HepG2 (cell line): ENCODE results near the gene ALG14. TPM values are rescaled to one million over a fixed set of nuclear protein-coding genes. Genes with fewer than 3 reads are reported as not detected.

Experiments
- BRF2 ChIP-seq: sonication (generic); formaldehyde crosslinking; IDR thresholded peaks from 2 replicates; pipeline ENCODE4 v1.8.1; 2022; ENCODE audit warnings: mild to moderate bottlenecking, missing genetic modification reagents
- CAMTA2 ChIP-seq: sonication (generic); formaldehyde crosslinking; IDR thresholded peaks from 2 replicates; pipeline ENCODE4 v1.4.0; 2020; ENCODE audit warnings: mild to moderate bottlenecking, missing genetic modification reagents, borderline replicate concordance
- CEBPB ChIP-seq: IDR thresholded peaks from 2 replicates; pipeline ENCODE4 v1.6.1; 2011; ENCODE audit warnings: low read depth, low read length, improper control_type of control experiment, borderline replicate concordance
- EEA1 ChIP-seq: sonication (generic); formaldehyde crosslinking; IDR thresholded peaks from 2 replicates; pipeline ENCODE4 v1.5.1; 2020; ENCODE audit warnings: mild to moderate bottlenecking, missing genetic modification reagents, borderline replicate concordance
- ETV5 ChIP-seq: IDR thresholded peaks from 2 replicates; pipeline ENCODE4 v1.6.1; 2018; ENCODE audit warnings: missing biosample characterization, missing genetic modification reagents, inconsistent platforms, borderline replicate concordance
- FOXJ3 ChIP-seq: sonication (generic); formaldehyde crosslinking; IDR thresholded peaks from 2 replicates; pipeline ENCODE4 v1.4.0; 2020; ENCODE audit warnings: missing genetic modification reagents, mild to moderate bottlenecking, borderline replicate concordance
- GFI1 ChIP-seq: sonication (generic); formaldehyde crosslinking; IDR thresholded peaks from 2 replicates; pipeline ENCODE4 v1.5.0; 2020; ENCODE audit warnings: missing genetic modification reagents, mild to moderate bottlenecking, borderline replicate concordance
- GLI4 ChIP-seq: sonication (generic); formaldehyde crosslinking; IDR thresholded peaks from 2 replicates; pipeline ENCODE4 v1.5.1; 2020; ENCODE audit warnings: missing genetic modification reagents, mild to moderate bottlenecking, moderate library complexity, borderline replicate concordance
- HOXA3 ChIP-seq: sonication (generic); formaldehyde crosslinking; IDR thresholded peaks from 2 replicates; pipeline ENCODE4 v1.5.0; 2020; ENCODE audit warnings: missing genetic modification reagents
- RBFOX2 ChIP-seq: fragments of 200-400 bp; formaldehyde crosslinking; IDR thresholded peaks from 2 replicates; pipeline ENCODE4 v1.6.1; 2017; ENCODE audit warnings: low read depth, mild to moderate bottlenecking, low read length
- SRSF4 ChIP-seq: fragments of 200-400 bp; formaldehyde crosslinking; IDR thresholded peaks from one replicate; pipeline ENCODE4 v1.6.1; 2018; ENCODE audit warnings: mild to moderate bottlenecking, low read depth, low read length, moderate library complexity; ENCODE audit not compliant: poor library complexity, severe bottlenecking
- ZBTB10 ChIP-seq: sonication (generic); formaldehyde crosslinking; IDR thresholded peaks from 2 replicates; pipeline ENCODE4 v1.4.0; 2020; ENCODE audit warnings: missing genetic modification reagents, borderline replicate concordance
- ZC3H13 ChIP-seq: sonication (generic); formaldehyde crosslinking; IDR thresholded peaks from 2 replicates; pipeline ENCODE4 v1.8.1; 2023; ENCODE audit warnings: mild to moderate bottlenecking, missing genetic modification reagents, moderate library complexity
- ZNF142 ChIP-seq: sonication (generic); formaldehyde crosslinking; IDR thresholded peaks from 2 replicates; pipeline ENCODE4 v1.4.0; 2020; ENCODE audit warnings: missing genetic modification reagents
- ZNF317 ChIP-seq: sonication (generic); formaldehyde crosslinking; IDR thresholded peaks from 2 replicates; pipeline ENCODE4 v1.5.0; 2020; ENCODE audit warnings: mild to moderate bottlenecking, missing genetic modification reagents
- ZNF441 ChIP-seq: sonication (generic); formaldehyde crosslinking; IDR thresholded peaks from 2 replicates; pipeline ENCODE4 v1.7.0; 2021; ENCODE audit warnings: missing genetic modification reagents, borderline replicate concordance
- ZNF577 ChIP-seq: sonication (generic); formaldehyde crosslinking; IDR thresholded peaks from 2 replicates; pipeline ENCODE4 v1.4.0; 2020; ENCODE audit warnings: mild to moderate bottlenecking, low read depth, missing genetic modification reagents, borderline replicate concordance
- ZNF75D ChIP-seq: sonication (generic); formaldehyde crosslinking; IDR thresholded peaks from 2 replicates; pipeline ENCODE4 v1.8.1; 2023; ENCODE audit warnings: missing genetic modification reagents, mild to moderate bottlenecking, borderline replicate concordance
- polyA plus RNA-seq, 8 experiments: library from polyadenylated mRNA; depleted of rRNA in 3 of 8; stranded (reverse) in 7 of 8; unstranded in 1 of 8; fragments of >200 nt; fragmentation: Illumina TruSeq in 4 of 8; extraction: Trizol in 4 of 8; gene quantifications; 2 replicates each; pipeline versions ENCODE4 v1.2.1 to v1.2.3, GENCODE V29; 2011 to 2016; ENCODE audit warnings: low read depth in 4 of 8, missing spikeins in 1 of 8, mixed read lengths in 1 of 8; ENCODE audit not compliant: insufficient read depth in 1 of 8
- total RNA-seq, 5 experiments: library from RNA; depleted of rRNA; stranded (reverse); fragments of >200 nt; fragmentation: Illumina TruSeq; extraction: Trizol; gene quantifications; 2 replicates each; pipeline ENCODE4 v1.2.3, GENCODE V29; 2016; ENCODE audit warnings: low read depth in 1 of 5
- TF ChIP-seq, protein P1 (sequence below): sonication (generic); formaldehyde crosslinking; conservative IDR thresholded peaks from 2 replicates; pipeline ENCODE4 v1.8.0; 2022; ENCODE audit warnings: low read depth, missing genetic modification reagents

The ALG14 gene
- total and polyA plus RNA-seq, 2 of the 13 experiments (the other 11 are each of a cell fraction or from before 2014, with no cell fraction given): 4.5 to 12.7 TPM

GRCh38 chr1:95067062-95067461 lies 5.7 kb downstream of the ALG14 start (continued):
- TF ChIP-seq, protein P1, sequence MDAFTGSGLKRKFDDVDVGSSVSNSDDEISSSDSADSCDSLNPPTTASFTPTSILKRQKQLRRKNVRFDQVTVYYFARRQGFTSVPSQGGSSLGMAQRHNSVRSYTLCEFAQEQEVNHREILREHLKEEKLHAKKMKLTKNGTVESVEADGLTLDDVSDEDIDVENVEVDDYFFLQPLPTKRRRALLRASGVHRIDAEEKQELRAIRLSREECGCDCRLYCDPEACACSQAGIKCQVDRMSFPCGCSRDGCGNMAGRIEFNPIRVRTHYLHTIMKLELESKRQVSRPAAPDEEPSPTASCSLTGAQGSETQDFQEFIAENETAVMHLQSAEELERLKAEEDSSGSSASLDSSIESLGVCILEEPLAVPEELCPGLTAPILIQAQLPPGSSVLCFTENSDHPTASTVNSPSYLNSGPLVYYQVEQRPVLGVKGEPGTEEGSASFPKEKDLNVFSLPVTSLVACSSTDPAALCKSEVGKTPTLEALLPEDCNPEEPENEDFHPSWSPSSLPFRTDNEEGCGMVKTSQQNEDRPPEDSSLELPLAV: no peak
- no peak for TF ChIP-seq ZNF142 (CRISPR knock-in tag)
- no peak for TF ChIP-seq BRF2 (CRISPR knock-in tag)
- no peak for TF ChIP-seq ZNF75D (CRISPR knock-in tag)
- TF ChIP-seq ZNF577: no peak
- no peak for TF ChIP-seq SRSF4
- no peak for TF ChIP-seq GLI4 (CRISPR knock-in tag)
- no peak for TF ChIP-seq CAMTA2
- TF ChIP-seq RBFOX2: no peak
- peak; percentile 31; the same call in 1 of the 2 replicates for TF ChIP-seq CEBPB
- no peak for TF ChIP-seq ZNF441 (CRISPR knock-in tag)
- TF ChIP-seq ZC3H13 (CRISPR knock-in tag): no peak
- no peak for TF ChIP-seq ZNF317 (CRISPR knock-in tag)
- peak; percentile 91 for TF ChIP-seq FOXJ3 (CRISPR knock-in tag)
- TF ChIP-seq ZBTB10 (CRISPR knock-in tag): no peak
- peak; percentile 68; the same call in 1 of the 2 replicates for TF ChIP-seq HOXA3 (CRISPR knock-in tag)
- peak; percentile 71 for TF ChIP-seq GFI1 (CRISPR knock-in tag)
- peak; percentile 44; the same call in 1 of the 2 replicates for TF ChIP-seq ETV5 (CRISPR knock-in tag)
- TF ChIP-seq EEA1: no peak
